GM23338 (cell line): Measurements from ENCODE around the gene CTNNA2. TPM values are rescaled to one million over a fixed set of nuclear protein-coding genes. Genes with fewer than 3 reads are reported as not detected.

Experiments
- ATAC-seq: fragments of 200-7000 bp; cut with Tn5 transposase; 3 replicates; pipeline ENCODE4 v1.9.1; 2020
- DNase-seq: peaks from one replicate; pipeline ENCODE4 v3.0.0-alpha.2; 2015; ENCODE audit warnings: low spot score
- H2AFZ ChIP-seq: fragments of 200-600 bp; sonication (generic); 2 replicates; pipeline ENCODE4 v1.8.0; 2016; ENCODE audit warnings: antibody characterized with exemption, mild to moderate bottlenecking, moderate library complexity
- H3F3A ChIP-seq: fragments of 200-600 bp; sonication (generic); replicated peaks from 2 replicates; pipeline ENCODE4 v1.8.0; 2017; ENCODE audit warnings: antibody characterized with exemption, mixed run types, low read depth
- H3K27ac ChIP-seq: fragments of 200-600 bp; sonication (generic); 2 replicates; pipeline ENCODE4 v1.6.1; 2016; ENCODE audit warnings: low read depth
- H3K27me3 ChIP-seq: fragments of 200-600 bp; sonication (generic); 2 replicates; pipeline ENCODE4 v1.8.0; 2016; ENCODE audit warnings: mild to moderate bottlenecking, mixed run types, moderate library complexity; ENCODE audit not compliant: insufficient read depth
- H3K36me3 ChIP-seq: fragments of 200-600 bp; sonication (generic); 2 replicates; pipeline ENCODE4 v1.8.0; 2016; ENCODE audit warnings: mild to moderate bottlenecking; ENCODE audit not compliant: insufficient read depth
- H3K4me1 ChIP-seq: fragments of 200-600 bp; sonication (generic); 2 replicates; pipeline ENCODE4 v1.8.0; 2016; ENCODE audit warnings: mild to moderate bottlenecking, moderate library complexity; ENCODE audit not compliant: insufficient read depth
- H3K4me2 ChIP-seq: fragments of 200-600 bp; sonication (generic); 2 replicates; pipeline ENCODE4 v1.7.1; 2017; ENCODE audit warnings: mixed run types
- H3K4me3 ChIP-seq: fragments of 200-600 bp; sonication (generic); 2 replicates; pipeline ENCODE4 v1.6.1; 2016; ENCODE audit warnings: mixed run types
- H3K79me2 ChIP-seq: fragments of 200-600 bp; sonication (generic); replicated peaks from 2 replicates; pipeline ENCODE4 v1.8.0; 2017; ENCODE audit warnings: mild to moderate bottlenecking; ENCODE audit not compliant: insufficient read depth
- H3K9me2 ChIP-seq: fragments of 200-600 bp; sonication (generic); 2 replicates; pipeline ENCODE4 v1.8.0; 2017; ENCODE audit not compliant: insufficient read depth
- H4K20me1 ChIP-seq: fragments of 200-600 bp; sonication (generic); replicated peaks from 2 replicates; pipeline ENCODE4 v1.8.0; 2017; ENCODE audit warnings: mild to moderate bottlenecking; ENCODE audit not compliant: insufficient read depth
- H3K27ac Mint-ChIP-seq: 2 replicates; pipeline ENCODE4 v1.8.0; 2020; ENCODE audit warnings: inconsistent platforms, mild to moderate bottlenecking, moderate library complexity, mixed read lengths
- H3K27me3 Mint-ChIP-seq: 3 replicates; pipeline ENCODE4 v1.8.0; 2022; ENCODE audit warnings: low read depth, mild to moderate bottlenecking, moderate library complexity, mixed read lengths, inconsistent platforms; ENCODE audit not compliant: insufficient read depth, poor library complexity
- H3K36me3 Mint-ChIP-seq: 3 replicates; pipeline ENCODE4 v1.8.0; 2021; ENCODE audit warnings: low read depth, mild to moderate bottlenecking, inconsistent platforms, moderate library complexity, mixed read lengths
- H3K4me1 Mint-ChIP-seq: 3 replicates; pipeline ENCODE4 v1.8.0; 2020; ENCODE audit warnings: mild to moderate bottlenecking, inconsistent platforms, mixed read lengths
- H3K4me3 Mint-ChIP-seq: 3 replicates; pipeline ENCODE4 v1.8.0; 2021; ENCODE audit warnings: moderate library complexity, mild to moderate bottlenecking, inconsistent platforms, mixed read lengths
- H3K9me3 Mint-ChIP-seq: 3 replicates; pipeline ENCODE4 v1.8.0; 2020; ENCODE audit warnings: moderate library complexity, mild to moderate bottlenecking, inconsistent platforms, mixed read lengths
- CREB1 ChIP-seq: fragments of 250-450 bp; sonication (Bioruptor Pico); IDR thresholded peaks from 2 replicates; pipeline ENCODE4 v1.5.0; 2020; ENCODE audit warnings: low read depth, mild to moderate bottlenecking, moderate library complexity
- EZH2 ChIP-seq: fragments of 200-600 bp; sonication (generic); IDR thresholded peaks from one replicate; pipeline ENCODE4 v1.8.0; 2017; ENCODE audit warnings: antibody characterized with exemption, mild to moderate bottlenecking, low read depth; ENCODE audit not compliant: unreplicated experiment
- EZH2phosphoT487 ChIP-seq: fragments of 200-600 bp; sonication (generic); IDR thresholded peaks from one replicate; pipeline ENCODE4 v1.8.1; 2018; ENCODE audit warnings: antibody characterized with exemption; ENCODE audit not compliant: unreplicated experiment
- JUNB ChIP-seq: IDR thresholded peaks from one replicate; pipeline ENCODE4 v1.6.1; 2016; ENCODE audit warnings: antibody characterized with exemption; ENCODE audit not compliant: unreplicated experiment
- NANOG ChIP-seq: IDR thresholded peaks from 2 replicates; pipeline ENCODE4 v1.6.1; 2016; ENCODE audit warnings: antibody characterized with exemption, borderline replicate concordance
- POLR2AphosphoS5 ChIP-seq: IDR thresholded peaks from 2 replicates; pipeline ENCODE4 v1.6.1; 2016; ENCODE audit warnings: antibody characterized with exemption, low read depth
- STAT1 ChIP-seq: IDR thresholded peaks from one replicate; pipeline ENCODE4 v1.6.1; 2016; ENCODE audit warnings: antibody characterized with exemption; ENCODE audit not compliant: unreplicated experiment
- ZNF114 ChIP-seq: fragments of 250-450 bp; sonication (Bioruptor Pico); IDR thresholded peaks from 2 replicates; pipeline ENCODE4 v1.5.0; 2020; ENCODE audit warnings: mild to moderate bottlenecking, moderate library complexity
- ZNF331 ChIP-seq: fragments of 250-450 bp; sonication (Bioruptor Pico); IDR thresholded peaks from 2 replicates; pipeline ENCODE4 v1.5.0; 2020; ENCODE audit warnings: low read depth, mild to moderate bottlenecking, moderate library complexity
- polyA plus RNA-seq: library from polyadenylated mRNA; unstranded; fragments of >200 nt; fragmentation: Nextera tagmentation; extraction: Ambion mirVana; gene quantifications from 2 replicates; pipeline ENCODE4 v1.2.1, GENCODE V29; 2016
- total RNA-seq: library from RNA; depleted of rRNA; stranded (reverse); fragments of >200 nt; shearing (Covaris generic); gene quantifications from 2 replicates; pipeline ENCODE4 v1.2.3, GENCODE V29; 2014
- TF ChIP-seq, protein P1 (sequence below), 2 experiments: fragments of 200-600 bp in 1 of 2; sonication (generic) in 1 of 2; conservative IDR thresholded peaks; 2 replicates each; pipeline versions ENCODE4 v1.5.1 to v1.6.1; 2016 to 2017; ENCODE audit warnings: antibody characterized with exemption in 2 of 2, low read depth in 2 of 2, mild to moderate bottlenecking in 2 of 2, moderate library complexity in 1 of 2
- TF ChIP-seq, protein P2 (sequence below): IDR thresholded peaks from one replicate; pipeline ENCODE4 v1.6.1; 2018; ENCODE audit warnings: antibody characterized with exemption; ENCODE audit not compliant: unreplicated experiment
- TF ChIP-seq, protein P3 (sequence below): IDR thresholded peaks from 2 replicates; pipeline ENCODE4 v1.6.1; 2016; ENCODE audit warnings: antibody characterized with exemption
- TF ChIP-seq, protein P4 (sequence below): fragments of 250-450 bp; sonication (Bioruptor Pico); IDR thresholded peaks from 2 replicates; pipeline ENCODE4 v1.5.0; 2020; ENCODE audit warnings: mild to moderate bottlenecking, moderate library complexity

Gene CTNNA2
- total and polyA plus RNA-seq, 2 experiments from 2014 or later = 6.4 to 15.6 TPM

DNA sequence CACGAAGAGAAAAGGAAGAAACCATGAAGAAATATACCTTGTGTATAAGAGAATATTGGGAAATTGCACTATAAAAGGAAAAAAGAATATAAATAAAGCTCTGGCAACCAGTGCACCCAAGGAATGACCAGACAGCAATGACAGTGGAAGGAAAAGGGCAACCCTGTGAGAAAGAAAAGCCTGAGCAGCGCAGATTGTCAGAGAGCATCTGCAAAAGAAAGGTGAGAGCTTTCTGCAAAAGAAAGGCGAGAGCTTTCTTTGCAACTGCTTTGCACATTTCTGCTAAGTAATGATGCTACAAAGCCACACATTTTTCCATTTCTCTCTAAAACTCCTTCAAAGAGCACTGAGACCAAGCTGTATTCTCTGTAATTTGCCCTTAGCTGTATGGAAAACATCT is 83.6 kb downstream of the CTNNA2 start:
- ATAC-seq (peak; percentile 92), DNase-seq (peak; percentile 62)

More for the DNA sequence above, 83.6 kb downstream of the CTNNA2 start:
- Mint-ChIP-seq H3K4me1 (peaks cover 2% of the 10 kb centered on the region), H3K36me3 (peaks cover 12% of the 10 kb centered on the region), H3K27ac (0 out of 2 replicates have a peak overlapping the region, but pooled peaks have one; percentile 66), H3K9me3 (no peaks in the 10 kb centered on the region; the same call in 2 of the 3 replicates), H3K27me3 (no peaks in the 10 kb centered on the region), H3K4me3 (no peak overlapping the region)
- Histone ChIP-seq H3K4me3 (no peak overlapping the region), H2AFZ (no peak overlapping the region), H3K79me2 (no peaks in the 10 kb centered on the region), H3K36me3 (no peaks in the 10 kb centered on the region), H3K27me3 (no peaks in the 10 kb centered on the region), H3K4me1 (peaks cover 21% of the 10 kb centered on the region), H3K4me2 (peak overlapping the region; percentile 62), H3F3A (peaks cover 5% of the 10 kb centered on the region; the same call in 1 of the 2 replicates), H3K9me2 (peaks cover 5% of the 10 kb centered on the region; the same call in 1 of the 2 replicates), H3K27ac (peak overlapping the region; percentile 77), H4K20me1 (no peaks in the 10 kb centered on the region)
- no peak for TF ChIP-seq NANOG
- no peak for TF ChIP-seq EZH2
- TF ChIP-seq ZNF114 (CRISPR knock-in tag) = no peak
- TF ChIP-seq, protein P1, sequence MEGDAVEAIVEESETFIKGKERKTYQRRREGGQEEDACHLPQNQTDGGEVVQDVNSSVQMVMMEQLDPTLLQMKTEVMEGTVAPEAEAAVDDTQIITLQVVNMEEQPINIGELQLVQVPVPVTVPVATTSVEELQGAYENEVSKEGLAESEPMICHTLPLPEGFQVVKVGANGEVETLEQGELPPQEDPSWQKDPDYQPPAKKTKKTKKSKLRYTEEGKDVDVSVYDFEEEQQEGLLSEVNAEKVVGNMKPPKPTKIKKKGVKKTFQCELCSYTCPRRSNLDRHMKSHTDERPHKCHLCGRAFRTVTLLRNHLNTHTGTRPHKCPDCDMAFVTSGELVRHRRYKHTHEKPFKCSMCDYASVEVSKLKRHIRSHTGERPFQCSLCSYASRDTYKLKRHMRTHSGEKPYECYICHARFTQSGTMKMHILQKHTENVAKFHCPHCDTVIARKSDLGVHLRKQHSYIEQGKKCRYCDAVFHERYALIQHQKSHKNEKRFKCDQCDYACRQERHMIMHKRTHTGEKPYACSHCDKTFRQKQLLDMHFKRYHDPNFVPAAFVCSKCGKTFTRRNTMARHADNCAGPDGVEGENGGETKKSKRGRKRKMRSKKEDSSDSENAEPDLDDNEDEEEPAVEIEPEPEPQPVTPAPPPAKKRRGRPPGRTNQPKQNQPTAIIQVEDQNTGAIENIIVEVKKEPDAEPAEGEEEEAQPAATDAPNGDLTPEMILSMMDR (conservative IDR thresholded peaks at IDR 0.05; ENCODE audit: low read depth in 2 of 2) = no peak
- TF ChIP-seq POLR2AphosphoS5 = no peak
- TF ChIP-seq, protein P2, sequence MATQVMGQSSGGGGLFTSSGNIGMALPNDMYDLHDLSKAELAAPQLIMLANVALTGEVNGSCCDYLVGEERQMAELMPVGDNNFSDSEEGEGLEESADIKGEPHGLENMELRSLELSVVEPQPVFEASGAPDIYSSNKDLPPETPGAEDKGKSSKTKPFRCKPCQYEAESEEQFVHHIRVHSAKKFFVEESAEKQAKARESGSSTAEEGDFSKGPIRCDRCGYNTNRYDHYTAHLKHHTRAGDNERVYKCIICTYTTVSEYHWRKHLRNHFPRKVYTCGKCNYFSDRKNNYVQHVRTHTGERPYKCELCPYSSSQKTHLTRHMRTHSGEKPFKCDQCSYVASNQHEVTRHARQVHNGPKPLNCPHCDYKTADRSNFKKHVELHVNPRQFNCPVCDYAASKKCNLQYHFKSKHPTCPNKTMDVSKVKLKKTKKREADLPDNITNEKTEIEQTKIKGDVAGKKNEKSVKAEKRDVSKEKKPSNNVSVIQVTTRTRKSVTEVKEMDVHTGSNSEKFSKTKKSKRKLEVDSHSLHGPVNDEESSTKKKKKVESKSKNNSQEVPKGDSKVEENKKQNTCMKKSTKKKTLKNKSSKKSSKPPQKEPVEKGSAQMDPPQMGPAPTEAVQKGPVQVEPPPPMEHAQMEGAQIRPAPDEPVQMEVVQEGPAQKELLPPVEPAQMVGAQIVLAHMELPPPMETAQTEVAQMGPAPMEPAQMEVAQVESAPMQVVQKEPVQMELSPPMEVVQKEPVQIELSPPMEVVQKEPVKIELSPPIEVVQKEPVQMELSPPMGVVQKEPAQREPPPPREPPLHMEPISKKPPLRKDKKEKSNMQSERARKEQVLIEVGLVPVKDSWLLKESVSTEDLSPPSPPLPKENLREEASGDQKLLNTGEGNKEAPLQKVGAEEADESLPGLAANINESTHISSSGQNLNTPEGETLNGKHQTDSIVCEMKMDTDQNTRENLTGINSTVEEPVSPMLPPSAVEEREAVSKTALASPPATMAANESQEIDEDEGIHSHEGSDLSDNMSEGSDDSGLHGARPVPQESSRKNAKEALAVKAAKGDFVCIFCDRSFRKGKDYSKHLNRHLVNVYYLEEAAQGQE = no peak
- no peak for TF ChIP-seq CREB1 (CRISPR knock-in tag)
- no peak for TF ChIP-seq JUNB
- TF ChIP-seq, protein P3, sequence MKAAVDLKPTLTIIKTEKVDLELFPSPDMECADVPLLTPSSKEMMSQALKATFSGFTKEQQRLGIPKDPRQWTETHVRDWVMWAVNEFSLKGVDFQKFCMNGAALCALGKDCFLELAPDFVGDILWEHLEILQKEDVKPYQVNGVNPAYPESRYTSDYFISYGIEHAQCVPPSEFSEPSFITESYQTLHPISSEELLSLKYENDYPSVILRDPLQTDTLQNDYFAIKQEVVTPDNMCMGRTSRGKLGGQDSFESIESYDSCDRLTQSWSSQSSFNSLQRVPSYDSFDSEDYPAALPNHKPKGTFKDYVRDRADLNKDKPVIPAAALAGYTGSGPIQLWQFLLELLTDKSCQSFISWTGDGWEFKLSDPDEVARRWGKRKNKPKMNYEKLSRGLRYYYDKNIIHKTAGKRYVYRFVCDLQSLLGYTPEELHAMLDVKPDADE = no peak
- TF ChIP-seq ZNF331 = no peak
- TF ChIP-seq, protein P4, sequence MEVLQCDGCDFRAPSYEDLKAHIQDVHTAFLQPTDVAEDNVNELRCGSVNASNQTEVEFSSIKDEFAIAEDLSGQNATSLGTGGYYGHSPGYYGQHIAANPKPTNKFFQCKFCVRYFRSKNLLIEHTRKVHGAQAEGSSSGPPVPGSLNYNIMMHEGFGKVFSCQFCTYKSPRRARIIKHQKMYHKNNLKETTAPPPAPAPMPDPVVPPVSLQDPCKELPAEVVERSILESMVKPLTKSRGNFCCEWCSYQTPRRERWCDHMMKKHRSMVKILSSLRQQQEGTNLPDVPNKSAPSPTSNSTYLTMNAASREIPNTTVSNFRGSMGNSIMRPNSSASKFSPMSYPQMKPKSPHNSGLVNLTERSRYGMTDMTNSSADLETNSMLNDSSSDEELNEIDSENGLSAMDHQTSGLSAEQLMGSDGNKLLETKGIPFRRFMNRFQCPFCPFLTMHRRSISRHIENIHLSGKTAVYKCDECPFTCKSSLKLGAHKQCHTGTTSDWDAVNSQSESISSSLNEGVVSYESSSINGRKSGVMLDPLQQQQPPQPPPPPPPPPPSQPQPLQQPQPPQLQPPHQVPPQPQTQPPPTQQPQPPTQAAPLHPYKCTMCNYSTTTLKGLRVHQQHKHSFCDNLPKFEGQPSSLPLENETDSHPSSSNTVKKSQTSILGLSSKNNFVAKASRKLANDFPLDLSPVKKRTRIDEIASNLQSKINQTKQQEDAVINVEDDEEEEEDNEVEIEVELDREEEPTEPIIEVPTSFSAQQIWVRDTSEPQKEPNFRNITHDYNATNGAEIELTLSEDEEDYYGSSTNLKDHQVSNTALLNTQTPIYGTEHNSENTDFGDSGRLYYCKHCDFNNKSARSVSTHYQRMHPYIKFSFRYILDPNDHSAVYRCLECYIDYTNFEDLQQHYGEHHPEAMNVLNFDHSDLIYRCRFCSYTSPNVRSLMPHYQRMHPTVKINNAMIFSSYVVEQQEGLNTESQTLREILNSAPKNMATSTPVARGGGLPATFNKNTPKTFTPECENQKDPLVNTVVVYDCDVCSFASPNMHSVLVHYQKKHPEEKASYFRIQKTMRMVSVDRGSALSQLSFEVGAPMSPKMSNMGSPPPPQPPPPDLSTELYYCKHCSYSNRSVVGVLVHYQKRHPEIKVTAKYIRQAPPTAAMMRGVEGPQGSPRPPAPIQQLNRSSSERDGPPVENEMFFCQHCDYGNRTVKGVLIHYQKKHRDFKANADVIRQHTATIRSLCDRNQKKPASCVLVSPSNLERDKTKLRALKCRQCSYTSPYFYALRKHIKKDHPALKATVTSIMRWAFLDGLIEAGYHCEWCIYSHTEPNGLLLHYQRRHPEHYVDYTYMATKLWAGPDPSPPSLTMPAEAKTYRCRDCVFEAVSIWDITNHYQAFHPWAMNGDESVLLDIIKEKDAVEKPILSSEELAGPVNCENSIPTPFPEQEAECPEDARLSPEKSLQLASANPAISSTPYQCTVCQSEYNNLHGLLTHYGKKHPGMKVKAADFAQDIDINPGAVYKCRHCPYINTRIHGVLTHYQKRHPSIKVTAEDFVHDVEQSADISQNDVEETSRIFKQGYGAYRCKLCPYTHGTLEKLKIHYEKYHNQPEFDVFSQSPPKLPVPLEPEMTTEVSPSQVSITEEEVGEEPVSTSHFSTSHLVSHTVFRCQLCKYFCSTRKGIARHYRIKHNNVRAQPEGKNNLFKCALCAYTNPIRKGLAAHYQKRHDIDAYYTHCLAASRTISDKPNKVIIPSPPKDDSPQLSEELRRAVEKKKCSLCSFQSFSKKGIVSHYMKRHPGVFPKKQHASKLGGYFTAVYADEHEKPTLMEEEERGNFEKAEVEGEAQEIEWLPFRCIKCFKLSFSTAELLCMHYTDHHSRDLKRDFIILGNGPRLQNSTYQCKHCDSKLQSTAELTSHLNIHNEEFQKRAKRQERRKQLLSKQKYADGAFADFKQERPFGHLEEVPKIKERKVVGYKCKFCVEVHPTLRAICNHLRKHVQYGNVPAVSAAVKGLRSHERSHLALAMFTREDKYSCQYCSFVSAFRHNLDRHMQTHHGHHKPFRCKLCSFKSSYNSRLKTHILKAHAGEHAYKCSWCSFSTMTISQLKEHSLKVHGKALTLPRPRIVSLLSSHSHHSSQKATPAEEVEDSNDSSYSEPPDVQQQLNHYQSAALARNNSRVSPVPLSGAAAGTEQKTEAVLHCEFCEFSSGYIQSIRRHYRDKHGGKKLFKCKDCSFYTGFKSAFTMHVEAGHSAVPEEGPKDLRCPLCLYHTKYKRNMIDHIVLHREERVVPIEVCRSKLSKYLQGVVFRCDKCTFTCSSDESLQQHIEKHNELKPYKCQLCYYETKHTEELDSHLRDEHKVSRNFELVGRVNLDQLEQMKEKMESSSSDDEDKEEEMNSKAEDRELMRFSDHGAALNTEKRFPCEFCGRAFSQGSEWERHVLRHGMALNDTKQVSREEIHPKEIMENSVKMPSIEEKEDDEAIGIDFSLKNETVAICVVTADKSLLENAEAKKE (CRISPR knock-in tag) = no peak
- no peak for TF ChIP-seq STAT1
- TF ChIP-seq EZH2phosphoT487 = no peak
